ENCODE data around the gene RNF180. TPM values are rescaled to one million over a fixed set of nuclear protein-coding genes. Genes with fewer than 3 reads are reported as not detected.

RNF180 gene
- total RNA-seq, 1 experiment from 2014 or later = 0.61 TPM

DNA sequence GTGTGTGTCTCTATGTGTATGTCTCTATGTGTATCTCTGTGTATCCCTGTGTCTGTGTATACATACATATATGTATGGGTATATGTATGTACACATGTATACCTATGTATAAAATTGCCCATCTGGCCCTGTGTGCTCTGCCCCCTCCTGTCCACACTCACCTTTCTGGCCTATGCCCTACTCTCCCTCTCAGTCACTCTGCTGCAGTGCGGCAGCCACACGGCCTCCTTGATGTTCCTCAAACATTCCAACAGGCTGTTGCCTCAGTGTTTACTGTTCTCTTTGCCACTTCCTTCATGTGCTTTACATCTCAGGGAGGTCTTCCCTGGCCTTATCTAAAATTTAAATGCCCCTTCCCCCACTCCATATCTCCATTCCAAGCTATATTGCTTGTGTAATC is 18.3 kb upstream of the RNF180 start:
- CTCF ChIA-PET = interaction anchor here (1.1 to 1.2 kb wide), 3 partner anchors 47 to 746 kb away, joined by 3 to 4 read pairs (median 4); no protein-coding TSS in a partner anchor
- Histone ChIP-seq H3K4me3 (ENCODE audit: low read depth, low read length) (no peak overlapping the region), H3K4me1 (no peaks in the 10 kb centered on the region), H3K9me3 (no peaks in the 10 kb centered on the region), H3K36me3 (ENCODE audit: control insufficient read depth, insufficient read depth, low read length) (no peaks in the 10 kb centered on the region), H3K27me3 (replicated peaks; ENCODE audit: control insufficient read depth, insufficient read depth, low read length) (no peaks in the 10 kb centered on the region)
- intact Hi-C loops (cut with micrococcal nuclease; ENCODE audit: unreplicated experiment) = loop anchor here (1.0 kb wide), 2 partner anchors 18 to 73 kb away; partner anchors contain the start of gene RNF180
- no peak overlapping the region for H3K4me3 Mint-ChIP-seq (ENCODE audit: unreplicated experiment)
- H3K27me3 Mint-ChIP-seq (ENCODE audit: insufficient read depth, unreplicated experiment) = no peaks in the 10 kb centered on the region
- H3K4me1 Mint-ChIP-seq (ENCODE audit: low read depth, unreplicated experiment) = no peaks in the 10 kb centered on the region
- no TSS peak for BruUV-seq (replicated peaks)
- DNase-seq = peak in 1 of 2 experiments; percentile 6
- H3K27ac Mint-ChIP-seq (ENCODE audit: unreplicated experiment) = no peak overlapping the region
- TF ChIP-seq, protein P1, sequence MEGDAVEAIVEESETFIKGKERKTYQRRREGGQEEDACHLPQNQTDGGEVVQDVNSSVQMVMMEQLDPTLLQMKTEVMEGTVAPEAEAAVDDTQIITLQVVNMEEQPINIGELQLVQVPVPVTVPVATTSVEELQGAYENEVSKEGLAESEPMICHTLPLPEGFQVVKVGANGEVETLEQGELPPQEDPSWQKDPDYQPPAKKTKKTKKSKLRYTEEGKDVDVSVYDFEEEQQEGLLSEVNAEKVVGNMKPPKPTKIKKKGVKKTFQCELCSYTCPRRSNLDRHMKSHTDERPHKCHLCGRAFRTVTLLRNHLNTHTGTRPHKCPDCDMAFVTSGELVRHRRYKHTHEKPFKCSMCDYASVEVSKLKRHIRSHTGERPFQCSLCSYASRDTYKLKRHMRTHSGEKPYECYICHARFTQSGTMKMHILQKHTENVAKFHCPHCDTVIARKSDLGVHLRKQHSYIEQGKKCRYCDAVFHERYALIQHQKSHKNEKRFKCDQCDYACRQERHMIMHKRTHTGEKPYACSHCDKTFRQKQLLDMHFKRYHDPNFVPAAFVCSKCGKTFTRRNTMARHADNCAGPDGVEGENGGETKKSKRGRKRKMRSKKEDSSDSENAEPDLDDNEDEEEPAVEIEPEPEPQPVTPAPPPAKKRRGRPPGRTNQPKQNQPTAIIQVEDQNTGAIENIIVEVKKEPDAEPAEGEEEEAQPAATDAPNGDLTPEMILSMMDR (IDR thresholded peaks at IDR 0.05; ENCODE audit: insufficient read depth in 1 of 2, low read depth in 1 of 2, low read length in 1 of 2, severe bottlenecking in 1 of 2, unreplicated experiment in 1 of 2) = no peak
- no peaks in the 10 kb centered on the region for H3K36me3 Mint-ChIP-seq (ENCODE audit: insufficient read depth, unreplicated experiment)
- no peaks in the 10 kb centered on the region for H3K9me3 Mint-ChIP-seq (ENCODE audit: unreplicated experiment)
- POLR2A ChIA-PET = no interaction called here

DNA sequence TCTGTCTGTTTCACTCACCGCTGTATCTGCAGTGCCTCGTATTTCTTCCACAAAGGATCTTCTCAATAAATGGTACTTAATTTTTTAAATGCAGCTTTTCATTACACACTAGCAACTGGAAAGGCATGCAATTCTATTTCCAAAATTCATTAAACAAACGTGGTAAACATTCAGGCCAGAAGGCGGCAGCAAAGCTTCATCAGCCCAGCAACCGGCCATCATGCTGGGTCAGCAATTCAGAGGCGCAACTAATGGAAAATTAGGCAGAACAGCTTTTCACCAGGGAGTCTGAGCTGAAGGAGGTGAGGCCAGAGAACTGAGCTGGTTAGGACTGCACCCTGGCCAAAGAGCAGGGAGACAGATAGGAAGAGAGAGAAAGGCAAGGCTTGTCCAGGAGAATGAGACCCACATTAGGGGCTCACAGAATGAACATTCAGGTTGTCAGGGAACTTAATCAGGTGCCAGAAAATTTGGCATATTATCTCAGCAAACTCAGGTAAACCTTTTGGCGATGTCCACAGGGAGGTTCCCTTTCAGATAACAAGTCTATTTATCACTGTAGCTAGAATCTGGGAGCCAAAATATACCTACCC is 17.7 kb upstream of the RNF180 start:
- Mint-ChIP-seq H3K36me3 (ENCODE audit: insufficient read depth, unreplicated experiment) (no peaks in the 10 kb centered on the region), H3K9me3 (ENCODE audit: unreplicated experiment) (no peaks in the 10 kb centered on the region), H3K27me3 (ENCODE audit: insufficient read depth, unreplicated experiment) (no peaks in the 10 kb centered on the region), H3K4me3 (ENCODE audit: unreplicated experiment) (no peak overlapping the region), H3K27ac (ENCODE audit: unreplicated experiment) (no peak overlapping the region), H3K4me1 (ENCODE audit: low read depth, unreplicated experiment) (no peaks in the 10 kb centered on the region)
- intact Hi-C loops (cut with micrococcal nuclease; ENCODE audit: unreplicated experiment) = loop anchor here (1.0 kb wide), 4 partner anchors 17 to 464 kb away; partner anchors contain the start of gene RNF180
- H3K27me3 ChIP-seq (replicated peaks; ENCODE audit: control insufficient read depth, insufficient read depth, low read length) = no peaks in the 10 kb centered on the region
- H3K4me3 ChIP-seq (ENCODE audit: low read depth, low read length) = no peak overlapping the region
- peak; percentile 46 to 56 for DNase-seq
- TF ChIP-seq, protein P1 (IDR thresholded peaks at IDR 0.05; ENCODE audit: insufficient read depth in 1 of 2, low read depth in 1 of 2, low read length in 1 of 2, severe bottlenecking in 1 of 2, unreplicated experiment in 1 of 2) = peak; percentile 81 to 85
- H3K9me3 ChIP-seq = no peaks in the 10 kb centered on the region
- POLR2A ChIA-PET = no interaction called here
- no peaks in the 10 kb centered on the region for H3K4me1 ChIP-seq
- no TSS peak for BruUV-seq (replicated peaks)
- H3K36me3 ChIP-seq (ENCODE audit: control insufficient read depth, insufficient read depth, low read length) = no peaks in the 10 kb centered on the region
- CTCF ChIA-PET = interaction anchor here (1.1 to 1.2 kb wide), 3 partner anchors 48 to 747 kb away, joined by 3 to 4 read pairs (median 4); no protein-coding TSS in a partner anchor

DNA sequence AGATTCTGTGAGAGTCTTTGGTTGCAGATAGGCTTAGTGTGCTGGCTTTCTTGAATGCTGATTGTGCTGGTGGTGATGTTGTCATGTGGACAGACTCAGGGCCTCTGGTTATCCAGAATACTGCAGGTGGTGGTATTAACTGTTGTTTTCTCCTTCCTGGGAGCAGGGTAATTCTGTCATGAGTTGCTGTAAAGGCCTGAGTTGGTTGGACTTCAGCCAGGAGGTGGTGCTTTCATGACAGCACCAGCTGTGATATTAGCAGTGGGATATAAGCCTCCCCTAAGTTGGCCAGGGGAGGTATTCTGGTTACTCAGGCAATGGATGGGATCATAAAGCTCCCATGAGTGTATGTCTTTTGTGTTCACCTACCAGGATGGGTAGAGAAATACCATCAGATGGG is 16.4 kb upstream of the RNF180 start:
- intact Hi-C loops (cut with micrococcal nuclease; ENCODE audit: unreplicated experiment) = no loop called here
- BruUV-seq (replicated peaks) = no TSS peak

More for the DNA sequence above, 16.4 kb upstream of the RNF180 start:
- Mint-ChIP-seq H3K27ac (ENCODE audit: unreplicated experiment) (no peak overlapping the region), H3K36me3 (ENCODE audit: insufficient read depth, unreplicated experiment) (no peaks in the 10 kb centered on the region), H3K4me1 (ENCODE audit: low read depth, unreplicated experiment) (no peaks in the 10 kb centered on the region), H3K9me3 (ENCODE audit: unreplicated experiment) (no peaks in the 10 kb centered on the region), H3K27me3 (ENCODE audit: insufficient read depth, unreplicated experiment) (no peaks in the 10 kb centered on the region), H3K4me3 (ENCODE audit: unreplicated experiment) (no peak overlapping the region)
- H3K4me1 ChIP-seq = no peaks in the 10 kb centered on the region
- ChIA-PET POLR2A (no interaction called here), CTCF (no interaction called here)
- TF ChIP-seq, protein P1 (IDR thresholded peaks at IDR 0.05; ENCODE audit: insufficient read depth in 1 of 2, low read depth in 1 of 2, low read length in 1 of 2, severe bottlenecking in 1 of 2, unreplicated experiment in 1 of 2) = no peak
- no peaks in the 10 kb centered on the region for H3K27me3 ChIP-seq (replicated peaks; ENCODE audit: control insufficient read depth, insufficient read depth, low read length)
- no peak for DNase-seq
- H3K9me3 ChIP-seq = no peaks in the 10 kb centered on the region
- H3K4me3 ChIP-seq (ENCODE audit: low read depth, low read length) = no peak overlapping the region
- H3K36me3 ChIP-seq (ENCODE audit: control insufficient read depth, insufficient read depth, low read length) = no peaks in the 10 kb centered on the region

All from Caco-2 (cell line).